Endodermal cell (in vitro differentiated cells): ENCODE data around the gene EMID1. TPM values are rescaled to one million over a fixed set of nuclear protein-coding genes. Genes with fewer than 3 reads are reported as not detected.

ENCODE experiments used
- DNase-seq: peaks from one replicate; pipeline ENCODE4 v3.0.0-alpha.2; 2017
- H3K27ac ChIP-seq: 2 replicates; pipeline ENCODE4 v1.5.1; 2013; ENCODE audit warnings: mild to moderate bottlenecking, low read depth, low read length, moderate library complexity
- H3K27me3 ChIP-seq: 2 replicates; pipeline ENCODE4 v1.6.1; 2013; ENCODE audit warnings: mild to moderate bottlenecking, low read length, moderate library complexity; ENCODE audit not compliant: insufficient read depth, control insufficient read depth, poor library complexity, severe bottlenecking
- H3K36me3 ChIP-seq: 2 replicates; pipeline ENCODE4 v1.7.0; 2013; ENCODE audit warnings: mild to moderate bottlenecking, low read length, moderate library complexity; ENCODE audit not compliant: control insufficient read depth, insufficient read depth
- H3K4me1 ChIP-seq: one replicate; pipeline ENCODE4 v1.7.0; 2013; ENCODE audit warnings: low read length; ENCODE audit not compliant: control insufficient read depth, insufficient read depth
- H3K4me3 ChIP-seq: 2 replicates; pipeline ENCODE4 v1.5.1; 2013; ENCODE audit warnings: mild to moderate bottlenecking, low read length, moderate library complexity
- H3K9ac ChIP-seq: 2 replicates; pipeline ENCODE4 v1.6.1; 2013; ENCODE audit warnings: mild to moderate bottlenecking, low read length, moderate library complexity; ENCODE audit not compliant: poor library complexity, severe bottlenecking; ENCODE audit errors: extremely low read depth
- H3K9me3 ChIP-seq: 2 replicates; pipeline ENCODE4 v1.6.1; 2013; ENCODE audit warnings: mild to moderate bottlenecking, low read length, moderate library complexity; ENCODE audit not compliant: control insufficient read depth
- H3K27ac Mint-ChIP-seq: 2 replicates; pipeline ENCODE4 v1.8.0; 2020; ENCODE audit warnings: mixed read lengths
- H3K27me3 Mint-ChIP-seq: 2 replicates; pipeline ENCODE4 v1.8.0; 2021; ENCODE audit warnings: mild to moderate bottlenecking, mixed read lengths; ENCODE audit not compliant: insufficient read depth
- H3K36me3 Mint-ChIP-seq: 2 replicates; pipeline ENCODE4 v1.8.0; 2020; ENCODE audit warnings: low read depth, mixed read lengths
- H3K4me1 Mint-ChIP-seq: 2 replicates; pipeline ENCODE4 v1.8.0; 2020; ENCODE audit warnings: mixed read lengths
- H3K4me3 Mint-ChIP-seq: 2 replicates; pipeline ENCODE4 v1.8.0; 2020; ENCODE audit warnings: mild to moderate bottlenecking, moderate library complexity, mixed read lengths
- H3K9me3 Mint-ChIP-seq: 2 replicates; pipeline ENCODE4 v1.8.0; 2020; ENCODE audit warnings: mild to moderate bottlenecking, mixed read lengths
- WGBS, 2 experiments: methylation state at CpG; one replicate each; pipeline versions ENCODE4 v1.1.5 to v1.1.7; 2013; ENCODE audit warnings: missing lambda C conversion rate in 2 of 2, mixed read lengths in 1 of 2; ENCODE audit not compliant: insufficient coverage in 1 of 2, insufficient read length in 1 of 2; 5-methylcytosine and 5-hydroxymethylcytosine counted together
- total RNA-seq, 2 donors: library from RNA; stranded (reverse); fragmentation: NEBNext Ultra II Directional in 1 of 2; extraction: Animal tissue kit (Norgen Biotek cat#: 25700) in 1 of 2; gene quantifications; 2 replicates in 1 of 2; 3 replicates in 1 of 2; pipeline ENCODE4 v1.2.1, GENCODE V29; 2021
- TF ChIP-seq, protein P1 (sequence below): fragments of 200-600 bp; sonication (generic); conservative IDR thresholded peaks from 2 replicates; pipeline ENCODE4 v1.5.0; 2021; ENCODE audit warnings: antibody characterized with exemption, mild to moderate bottlenecking

The EMID1 gene
- total RNA-seq, 2 donors from 2014 or later = 19.8 to 41.8 TPM

DNA sequence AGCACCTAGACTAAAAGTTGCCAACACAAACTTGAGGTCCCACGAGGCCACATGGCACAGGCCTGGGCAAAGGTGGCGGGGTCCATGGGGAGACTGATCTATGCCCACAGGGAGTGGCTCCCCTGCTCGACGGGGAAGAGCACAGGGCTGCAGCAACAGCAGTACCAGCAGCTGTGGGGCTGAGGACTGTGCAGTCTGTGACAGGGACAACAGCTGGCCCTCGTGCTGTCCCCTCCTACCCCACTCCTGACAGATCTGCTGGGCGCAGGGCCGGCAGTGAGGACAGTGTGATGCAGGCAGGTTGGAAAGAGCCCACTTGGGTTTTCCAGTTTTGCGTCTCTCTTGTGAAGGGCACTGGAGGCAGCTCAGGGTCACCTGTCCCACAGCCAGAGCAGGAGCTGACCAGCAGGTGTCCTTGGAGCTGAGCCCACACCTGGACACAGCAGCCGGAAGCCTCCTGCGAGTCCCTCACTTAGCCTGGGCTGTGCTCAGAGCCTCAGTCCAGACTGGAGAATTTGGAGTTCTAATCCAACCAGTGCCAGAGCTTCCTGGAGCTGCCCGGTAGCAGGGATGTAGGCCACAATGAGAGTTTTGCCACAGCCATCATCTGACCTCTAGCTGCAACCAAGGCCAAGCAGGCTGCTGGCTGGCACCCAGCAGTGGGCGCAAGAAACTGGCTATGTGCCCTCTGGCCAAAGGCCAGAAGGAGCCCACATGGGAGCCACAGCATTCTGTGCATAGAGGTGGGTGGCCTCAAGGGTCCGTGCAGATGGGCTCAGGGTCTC, 97.2 kb downstream of the EMID1 start:
- H3K4me3 Mint-ChIP-seq = no peak overlapping the region
- no peaks in the 10 kb centered on the region for H3K27me3 Mint-ChIP-seq
- TF ChIP-seq, protein P1, sequence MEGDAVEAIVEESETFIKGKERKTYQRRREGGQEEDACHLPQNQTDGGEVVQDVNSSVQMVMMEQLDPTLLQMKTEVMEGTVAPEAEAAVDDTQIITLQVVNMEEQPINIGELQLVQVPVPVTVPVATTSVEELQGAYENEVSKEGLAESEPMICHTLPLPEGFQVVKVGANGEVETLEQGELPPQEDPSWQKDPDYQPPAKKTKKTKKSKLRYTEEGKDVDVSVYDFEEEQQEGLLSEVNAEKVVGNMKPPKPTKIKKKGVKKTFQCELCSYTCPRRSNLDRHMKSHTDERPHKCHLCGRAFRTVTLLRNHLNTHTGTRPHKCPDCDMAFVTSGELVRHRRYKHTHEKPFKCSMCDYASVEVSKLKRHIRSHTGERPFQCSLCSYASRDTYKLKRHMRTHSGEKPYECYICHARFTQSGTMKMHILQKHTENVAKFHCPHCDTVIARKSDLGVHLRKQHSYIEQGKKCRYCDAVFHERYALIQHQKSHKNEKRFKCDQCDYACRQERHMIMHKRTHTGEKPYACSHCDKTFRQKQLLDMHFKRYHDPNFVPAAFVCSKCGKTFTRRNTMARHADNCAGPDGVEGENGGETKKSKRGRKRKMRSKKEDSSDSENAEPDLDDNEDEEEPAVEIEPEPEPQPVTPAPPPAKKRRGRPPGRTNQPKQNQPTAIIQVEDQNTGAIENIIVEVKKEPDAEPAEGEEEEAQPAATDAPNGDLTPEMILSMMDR = peak; percentile 37
- no peak overlapping the region for H3K9ac ChIP-seq
- no peaks in the 10 kb centered on the region for H3K9me3 Mint-ChIP-seq
- H3K27me3 ChIP-seq = no peaks in the 10 kb centered on the region
- peak overlapping the region; percentile 32 for H3K27ac ChIP-seq
- peak overlapping the region; percentile 55 for H3K27ac Mint-ChIP-seq
- no peak overlapping the region for H3K4me3 ChIP-seq
- H3K4me1 ChIP-seq = peaks cover 3% of the 10 kb centered on the region
- H3K36me3 Mint-ChIP-seq = peaks cover 30% of the 10 kb centered on the region
- 84 to 86% methylated on average over 10 to 13 of the region's 13 CpGs for WGBS, 2 experiments
- H3K36me3 ChIP-seq = peaks cover 24% of the 10 kb centered on the region
- H3K4me1 Mint-ChIP-seq = peaks cover 14% of the 10 kb centered on the region
- peak; percentile 74 for DNase-seq
- H3K9me3 ChIP-seq = no peaks in the 10 kb centered on the region

DNA sequence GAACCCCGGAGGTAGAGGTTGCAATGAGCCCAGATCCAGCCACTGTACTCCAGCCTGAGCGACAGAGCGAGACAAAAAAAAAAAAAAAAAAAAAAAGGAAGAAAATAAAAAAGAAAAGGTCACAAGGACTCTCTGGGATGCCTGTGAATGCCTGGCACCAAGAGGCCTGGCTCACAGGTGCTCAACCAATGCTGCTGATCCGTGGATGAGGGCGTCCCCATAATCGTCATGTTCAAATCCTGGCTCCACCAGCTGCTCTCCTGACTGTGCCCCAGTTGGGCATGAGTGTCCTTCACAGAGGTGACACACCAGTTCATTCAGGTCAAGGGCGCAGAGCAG, 100.1 kb downstream of the EMID1 start:
- no peak overlapping the region for H3K27ac ChIP-seq
- H3K27ac Mint-ChIP-seq = peak overlapping the region; percentile 92

DNA sequence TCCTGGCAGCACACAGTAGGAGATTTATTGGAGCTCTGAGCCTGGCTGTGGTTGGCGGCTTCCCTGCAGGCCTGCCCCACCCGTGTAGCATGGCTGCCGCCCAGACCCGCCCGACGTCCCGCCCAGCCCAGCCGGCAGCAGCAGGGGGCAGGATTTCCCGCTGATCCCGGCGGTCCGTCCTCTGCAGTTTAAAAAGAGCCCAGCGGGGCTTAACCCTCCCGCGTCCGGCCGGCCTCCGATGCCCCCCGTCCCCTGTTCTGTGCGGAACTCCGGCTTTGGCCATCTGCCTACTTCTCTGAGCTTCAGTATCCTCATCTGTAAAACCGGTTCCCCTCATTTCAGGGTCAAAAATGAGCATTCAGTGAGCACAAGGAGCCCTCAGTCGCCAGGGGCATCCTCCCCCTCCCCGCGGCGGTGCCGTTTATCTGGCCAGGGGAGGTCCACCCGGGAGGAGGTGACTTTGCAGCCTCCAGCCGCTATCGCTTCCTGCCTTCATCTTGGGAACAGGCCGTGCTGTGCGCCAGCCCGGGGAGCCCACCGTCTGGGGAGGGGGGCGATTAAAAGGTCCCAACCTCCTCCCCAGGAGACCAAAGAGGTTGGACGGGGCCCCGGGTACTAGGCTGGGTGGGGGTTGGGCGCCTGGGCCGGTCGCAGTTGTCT, 100.6 kb downstream of the EMID1 start, which contains the start of gene GAS2L1:
TSS of gene GAS2L1 (plus strand) at position 476 of the 660 bp plus-strand sequence. CDS start 1,456 bp downstream, outside the sequence.
- Mint-ChIP-seq H3K4me1 (peaks cover 21% of the 10 kb centered on the region), H3K27me3 (no peaks in the 10 kb centered on the region), H3K4me3 (peak within 1 kb of the TSS; percentile 78), H3K36me3 (no peaks in the 10 kb centered on the region), H3K9me3 (no peaks in the 10 kb centered on the region), H3K27ac (peak within 1 kb of the TSS; percentile 92)
- Histone ChIP-seq H3K4me1 (peaks cover 8% of the 10 kb centered on the region), H3K9ac (peak within 1 kb of the TSS; percentile 78), H3K9me3 (no peaks in the 10 kb centered on the region), H3K27ac (peak within 1 kb of the TSS; percentile 88), H3K36me3 (no peaks in the 10 kb centered on the region), H3K27me3 (no peaks in the 10 kb centered on the region), H3K4me3 (peak within 1 kb of the TSS; percentile 85)
- WGBS, 2 experiments = 1 to 3% methylated on average over 20 to 40 of the region's 40 CpGs
- TF ChIP-seq, protein P1 = peak; percentile 53
- peak; percentile 93 for DNase-seq

More for the DNA sequence above, 100.1 kb downstream of the EMID1 start:
- H3K9ac ChIP-seq = no peak overlapping the region
- peaks cover 8% of the 10 kb centered on the region for H3K4me1 ChIP-seq
- DNase-seq = no peak
- H3K27me3 Mint-ChIP-seq = no peaks in the 10 kb centered on the region
- no peaks in the 10 kb centered on the region for H3K9me3 Mint-ChIP-seq
- WGBS, 2 experiments = 64% methylated on average over 4 to 7 of the region's 7 CpGs
- no peaks in the 10 kb centered on the region for H3K36me3 ChIP-seq
- no peaks in the 10 kb centered on the region for H3K27me3 ChIP-seq
- peak overlapping the region; percentile 78 for H3K4me3 Mint-ChIP-seq
- H3K36me3 Mint-ChIP-seq = peaks cover 3% of the 10 kb centered on the region
- TF ChIP-seq, protein P1 = no peak
- no peak overlapping the region for H3K4me3 ChIP-seq
- H3K4me1 Mint-ChIP-seq = peaks cover 21% of the 10 kb centered on the region
- no peaks in the 10 kb centered on the region for H3K9me3 ChIP-seq
